ENCODE data around the gene DRC3. TPM values are rescaled to one million over a fixed set of nuclear protein-coding genes. Genes with fewer than 3 reads are reported as not detected.

DRC3 gene
- total RNA-seq, 2 experiments from 2014 or later: 0.19 TPM; not detected in 1

- no peak overlapping the region for H3K27ac ChIP-seq (ENCODE audit: low read depth, low read length, poor library complexity, severe bottlenecking)
- H4K20me1 ChIP-seq (ENCODE audit: insufficient read depth, low read length): no peaks in the 10 kb centered on the region; the same call in 1 of the 2 replicates
- no peak overlapping the region for H3K4me3 ChIP-seq (ENCODE audit: low read depth, low read length, poor library complexity, severe bottlenecking)
- H3K79me2 ChIP-seq (ENCODE audit: insufficient read depth, low read depth, low read length): no peaks in the 10 kb centered on the region
- no peak for DNase-seq (ENCODE audit: low spot score)
- peaks cover 27% of the 10 kb centered on the region for H3K36me3 ChIP-seq (ENCODE audit: insufficient read depth, low read length)
- no peaks in the 10 kb centered on the region for H3K9me2 ChIP-seq (ENCODE audit: insufficient read depth, low read length)
- H3K4me1 ChIP-seq (ENCODE audit: insufficient read depth, low read length, poor library complexity, severe bottlenecking): peaks cover 7% of the 10 kb centered on the region
- no peak overlapping the region for H2AFZ ChIP-seq (ENCODE audit: low read length)
- H3K9me3 ChIP-seq (ENCODE audit: low read length): no peaks in the 10 kb centered on the region
- ChIA-PET CTCF (ENCODE audit: unreplicated experiment) (no interaction called here), POLR2A (interaction anchor here (0.5 to 1.4 kb wide), 3 partner anchors 10 to 148 kb away, joined by 3 to 4 read pairs (median 3); no protein-coding TSS in a partner anchor)
- TF ChIP-seq, protein P1, sequence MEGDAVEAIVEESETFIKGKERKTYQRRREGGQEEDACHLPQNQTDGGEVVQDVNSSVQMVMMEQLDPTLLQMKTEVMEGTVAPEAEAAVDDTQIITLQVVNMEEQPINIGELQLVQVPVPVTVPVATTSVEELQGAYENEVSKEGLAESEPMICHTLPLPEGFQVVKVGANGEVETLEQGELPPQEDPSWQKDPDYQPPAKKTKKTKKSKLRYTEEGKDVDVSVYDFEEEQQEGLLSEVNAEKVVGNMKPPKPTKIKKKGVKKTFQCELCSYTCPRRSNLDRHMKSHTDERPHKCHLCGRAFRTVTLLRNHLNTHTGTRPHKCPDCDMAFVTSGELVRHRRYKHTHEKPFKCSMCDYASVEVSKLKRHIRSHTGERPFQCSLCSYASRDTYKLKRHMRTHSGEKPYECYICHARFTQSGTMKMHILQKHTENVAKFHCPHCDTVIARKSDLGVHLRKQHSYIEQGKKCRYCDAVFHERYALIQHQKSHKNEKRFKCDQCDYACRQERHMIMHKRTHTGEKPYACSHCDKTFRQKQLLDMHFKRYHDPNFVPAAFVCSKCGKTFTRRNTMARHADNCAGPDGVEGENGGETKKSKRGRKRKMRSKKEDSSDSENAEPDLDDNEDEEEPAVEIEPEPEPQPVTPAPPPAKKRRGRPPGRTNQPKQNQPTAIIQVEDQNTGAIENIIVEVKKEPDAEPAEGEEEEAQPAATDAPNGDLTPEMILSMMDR (conservative IDR thresholded peaks at IDR 0.05; ENCODE audit: low read length): no peak
- TF ChIP-seq EZH2phosphoT487 (IDR thresholded peaks at IDR 0.05; ENCODE audit: borderline replicate concordance, low read depth, low read length): no peak
- no peak overlapping the region for H3K4me2 ChIP-seq (ENCODE audit: low read length)
- intact Hi-C loops (cut with micrococcal nuclease; ENCODE audit: unreplicated experiment): no loop called here
- BruUV-seq (replicated peaks): no TSS peak
Measured at GRCh38 chr17:18064053-18064452, 91.4 kb downstream of the DRC3 start.

GRCh38 chr17:18065546-18065945 is 92.9 kb downstream of the DRC3 start:
- Histone ChIP-seq H3K36me3 (ENCODE audit: insufficient read depth, low read length) (peaks cover 21% of the 10 kb centered on the region; the same call in 1 of the 2 replicates), H3K4me2 (ENCODE audit: low read length) (no peak overlapping the region), H3K4me1 (ENCODE audit: insufficient read depth, low read length, poor library complexity, severe bottlenecking) (no peaks in the 10 kb centered on the region), H3K27ac (ENCODE audit: low read depth, low read length, poor library complexity, severe bottlenecking) (no peak overlapping the region), H3K79me2 (ENCODE audit: insufficient read depth, low read depth, low read length) (no peaks in the 10 kb centered on the region), H2AFZ (ENCODE audit: low read length) (no peak overlapping the region), H4K20me1 (ENCODE audit: insufficient read depth, low read length) (no peaks in the 10 kb centered on the region; the same call in 1 of the 2 replicates), H3K4me3 (ENCODE audit: low read depth, low read length, poor library complexity, severe bottlenecking) (no peak overlapping the region), H3K9me3 (ENCODE audit: low read length) (no peaks in the 10 kb centered on the region), H3K9me2 (ENCODE audit: insufficient read depth, low read length) (no peaks in the 10 kb centered on the region)
- DNase-seq (ENCODE audit: low spot score): no peak
- CTCF ChIA-PET (ENCODE audit: unreplicated experiment): interaction anchor here (0.6 kb wide), 1 partner anchor 32 kb away, joined by 5 read pairs; no protein-coding TSS in a partner anchor
- TF ChIP-seq, protein P1 (conservative IDR thresholded peaks at IDR 0.05; ENCODE audit: low read length): no peak
- no peak for TF ChIP-seq EZH2phosphoT487 (IDR thresholded peaks at IDR 0.05; ENCODE audit: borderline replicate concordance, low read depth, low read length)
- POLR2A ChIA-PET: no interaction called here
- intact Hi-C loops (cut with micrococcal nuclease; ENCODE audit: unreplicated experiment): no loop called here
- BruUV-seq (replicated peaks): TSS peak; percentile 25

Other genes with a start within 250 kb of the DRC3 start
- gene SREBF1, start 135.9 kb upstream of the DRC3 start, total RNA-seq (2014; rRNA removed; shearing (Covaris generic)): 48.4 and 70.4 TPM in 2 replicates
- gene SREBF1, start 135.9 kb upstream of the DRC3 start, total RNA-seq (2022): 187 and 213 TPM in 2 replicates
- gene TOM1L2, start 462 bp upstream of the DRC3 start, total RNA-seq (2014; rRNA removed; shearing (Covaris generic)): 4.9 and 5.4 TPM in 2 replicates
- 14.3 and 16.4 TPM in 2 replicates for gene TOM1L2, start 462 bp upstream of the DRC3 start, total RNA-seq (2022)
- gene ATPAF2, start 66.3 kb downstream of the DRC3 start, total RNA-seq (2014; rRNA removed; shearing (Covaris generic)): 34.8 and 56.2 TPM in 2 replicates
- gene ATPAF2, start 66.3 kb downstream of the DRC3 start, total RNA-seq (2022): 42.9 and 45.2 TPM in 2 replicates
- gene GID4, start 66.5 kb downstream of the DRC3 start, total RNA-seq (2014; rRNA removed; shearing (Covaris generic)): 5.1 and 6.3 TPM in 2 replicates
- gene GID4, start 66.5 kb downstream of the DRC3 start, total RNA-seq (2022): 11.8 and 13.3 TPM in 2 replicates
- gene DRG2, start 115.1 kb downstream of the DRC3 start, total RNA-seq (2014; rRNA removed; shearing (Covaris generic)): 46.4 and 62.6 TPM in 2 replicates
- 54.3 and 60.4 TPM in 2 replicates for gene DRG2, start 115.1 kb downstream of the DRC3 start, total RNA-seq (2022)
- 0.23 and 0.98 TPM in 2 replicates for gene MYO15A, start 135.9 kb downstream of the DRC3 start, total RNA-seq (2014; rRNA removed; shearing (Covaris generic))
- 1.4 and 2.0 TPM in 2 replicates for gene MYO15A, start 135.9 kb downstream of the DRC3 start, total RNA-seq (2022)
- gene ALKBH5, start 211.0 kb downstream of the DRC3 start, total RNA-seq (2014; rRNA removed; shearing (Covaris generic)): 99.3 and 100 TPM in 2 replicates
- gene ALKBH5, start 211.0 kb downstream of the DRC3 start, total RNA-seq (2022): 120 and 125 TPM in 2 replicates